NCI-H774 (cell line): ENCODE data around the gene LLGL1.

ENCODE experiments used
- DNase-seq: peaks from one replicate; lab custom pipeline; 2025; lab: John Stamatoyannopoulos, UW

LLGL1 gene

DNA sequence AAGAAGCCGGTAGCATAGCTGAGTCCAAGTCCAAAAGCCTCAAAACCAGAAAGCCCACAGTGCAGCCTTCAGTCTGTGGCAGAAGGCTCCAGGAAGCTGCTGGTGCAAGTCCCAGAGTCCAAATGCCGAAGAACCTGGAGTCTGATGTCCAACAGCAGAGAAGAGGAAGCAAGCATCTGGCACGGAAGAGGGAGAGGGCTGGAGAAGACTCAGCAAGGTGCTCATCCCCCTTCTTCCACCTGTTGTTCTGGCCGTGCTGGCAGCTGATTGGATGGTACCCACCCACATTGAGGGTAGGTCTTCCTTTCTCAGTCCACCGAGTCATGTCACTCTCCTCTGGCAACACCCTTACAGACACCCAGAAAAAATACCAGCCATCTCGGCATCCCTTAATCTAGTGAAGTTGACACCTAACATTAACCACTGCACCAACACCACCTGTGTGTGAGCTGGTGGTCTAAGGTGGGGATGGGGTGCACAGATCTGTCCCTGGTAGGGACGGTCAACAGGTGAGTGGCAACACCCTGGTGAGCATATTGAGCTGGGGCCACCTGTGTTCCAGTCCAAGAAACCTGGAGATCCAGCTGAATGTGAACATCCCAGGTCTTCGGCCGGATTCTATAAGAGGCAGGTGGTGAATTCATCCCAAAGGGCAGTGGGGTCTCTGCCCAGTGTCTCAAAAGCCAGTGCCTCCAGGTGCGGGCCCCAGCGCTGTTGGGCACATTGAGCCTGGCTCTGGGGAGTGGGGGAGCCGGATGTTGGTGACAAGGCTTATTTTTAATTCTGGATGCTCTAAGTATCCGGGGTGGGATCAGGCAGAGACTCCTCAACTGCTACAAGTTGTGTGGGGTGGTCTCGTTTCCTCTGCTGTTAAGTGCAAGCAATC is 44.9 kb downstream of the LLGL1 start:
- no peak for DNase-seq

- DNase-seq: no peak
These were observed 51.6 kb downstream of the LLGL1 start for GRCh38 chr17:18277076-18277475.

DNA sequence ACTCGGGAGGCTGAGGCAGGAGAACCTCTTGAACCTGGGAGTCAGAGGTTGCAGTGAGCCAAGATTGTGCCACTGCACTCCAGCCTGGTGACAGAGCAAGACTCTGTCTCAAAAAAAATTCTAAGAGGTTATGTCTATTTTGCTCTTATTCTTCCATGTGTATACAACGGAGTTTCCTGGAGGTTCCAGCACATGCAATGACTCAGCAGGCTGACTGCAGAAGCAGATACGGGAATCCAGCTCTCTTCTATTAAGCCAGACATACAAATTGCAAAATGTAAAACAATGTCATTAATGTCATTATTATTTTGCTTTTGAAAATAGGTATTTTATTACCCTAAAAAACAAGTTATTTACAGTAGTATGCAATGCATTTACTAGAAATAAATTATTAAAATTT is 53.4 kb downstream of the LLGL1 start:
- no peak for DNase-seq

DNA sequence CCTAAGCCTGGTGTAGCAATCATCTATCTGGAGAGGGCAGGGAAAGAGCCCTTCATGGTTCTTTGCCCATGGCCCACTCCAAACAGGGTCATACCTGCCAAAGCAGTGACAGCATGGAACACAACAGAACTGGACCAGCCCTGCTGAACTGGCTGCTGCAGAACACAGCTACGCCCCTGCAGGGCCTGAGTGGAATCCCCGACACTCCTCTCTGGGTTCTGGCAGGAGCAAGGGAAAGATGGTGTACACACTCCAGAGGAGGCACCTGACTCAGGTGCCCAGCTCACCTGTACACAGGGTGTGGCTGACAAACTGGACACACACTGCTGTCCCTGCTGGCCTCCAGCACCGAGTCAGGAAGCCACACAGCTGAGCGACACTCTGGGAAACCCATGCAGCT is 54.8 kb downstream of the LLGL1 start:
- DNase-seq: no peak

GRCh38 chr17:18280766-18281371 is 55.4 kb downstream of the LLGL1 start:
- no peak for DNase-seq

- DNase-seq: no peak
These were observed 56.4 kb downstream of the LLGL1 start for GRCh38 chr17:18281788-18282187.

DNA sequence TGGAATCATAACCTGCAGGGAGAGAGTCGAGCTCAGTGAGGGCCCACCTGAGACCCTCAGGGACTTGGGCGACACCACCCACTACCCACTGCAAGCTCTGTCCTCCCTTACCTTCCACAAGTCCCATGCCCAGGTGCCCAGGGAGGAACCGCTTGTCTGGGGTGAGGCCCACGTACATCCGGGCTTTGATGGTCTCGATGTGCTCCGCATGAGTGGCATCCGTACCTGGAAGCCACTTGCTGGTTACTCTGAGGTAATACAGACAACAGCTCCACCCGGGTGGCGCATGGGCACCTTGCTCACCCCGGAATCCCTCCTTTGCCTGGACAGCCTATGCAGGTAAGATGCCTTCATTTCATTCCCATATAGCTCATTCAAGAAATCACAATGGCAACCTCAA is 59.9 kb downstream of the LLGL1 start:
- no peak for DNase-seq

DNA sequence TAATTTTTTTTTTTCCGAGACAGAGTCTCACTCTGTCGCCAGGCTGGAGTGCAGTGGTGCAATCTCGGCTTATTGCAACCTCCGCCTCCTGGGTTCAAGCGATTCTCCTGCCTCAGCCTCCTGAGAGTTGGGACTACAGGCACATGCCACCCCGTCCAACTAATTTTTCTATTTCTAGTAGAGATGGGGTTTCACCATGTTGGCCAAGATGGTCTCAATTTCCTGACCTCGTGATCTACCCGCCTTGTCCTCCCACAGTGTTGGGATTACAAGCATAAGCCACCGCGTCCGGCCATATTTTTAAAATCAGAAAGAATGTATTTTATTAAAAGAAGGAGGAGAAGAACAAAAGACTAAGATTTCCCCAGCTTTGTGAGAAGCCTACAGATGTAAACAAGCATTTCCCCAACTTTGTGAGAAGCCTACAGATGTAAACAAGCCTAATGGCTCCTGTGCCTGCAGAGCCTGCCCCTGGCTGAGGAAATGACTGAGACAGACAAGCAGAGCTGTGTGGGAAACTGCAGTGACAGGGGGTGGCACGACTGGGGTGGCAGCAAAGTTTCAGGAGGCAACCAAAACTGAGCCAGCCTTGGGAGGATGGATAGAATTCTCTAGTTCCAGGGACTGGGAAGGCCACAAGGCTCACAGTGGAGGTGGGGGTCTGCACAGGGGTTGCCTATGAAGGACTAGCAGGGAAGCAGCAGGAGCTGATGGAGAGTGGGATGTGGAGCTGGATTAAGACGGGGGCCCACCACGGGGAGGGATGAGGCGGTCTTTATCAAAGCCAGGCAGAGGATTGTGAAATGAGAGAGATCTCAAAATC is 66.5 kb downstream of the LLGL1 start:
- DNase-seq: no peak
